T-helper 2 cell treated with Interferon-gamma antibody and Interleukin-4, amounts not matched to agents 100 ng/mL and 5 ng/mL, for 36 hours (primary cell): ENCODE measurements around the gene NHS. TPM values are rescaled to one million over a fixed set of nuclear protein-coding genes. Genes with fewer than 3 reads are reported as not detected.

Experiments used
- intact Hi-C: fragments of 100-400 bp; cut with micrococcal nuclease; formaldehyde crosslinking; loops from one replicate; pipeline ENCODE4 v1.15.1; 2023
- total RNA-seq: library from RNA; stranded (reverse); gene quantifications from 2 replicates; pipeline ENCODE4 v1.2.3, GENCODE V29; 2022

The NHS gene
- total RNA-seq, 1 donor from 2014 or later = 0.70 TPM

GRCh38 chrX:17584248-17584681 is 209.3 kb downstream of the NHS start:
- intact Hi-C loops = no loop called here

GRCh38 chrX:17585006-17585405 is 210.0 kb downstream of the NHS start:
- intact Hi-C loops = no loop called here

- intact Hi-C loops = no loop called here
These were observed 212.4 kb downstream of the NHS start for GRCh38 chrX:17587366-17587765.

GRCh38 chrX:17588303-17588702 is 213.3 kb downstream of the NHS start:
- intact Hi-C loops = no loop called here

DNA sequence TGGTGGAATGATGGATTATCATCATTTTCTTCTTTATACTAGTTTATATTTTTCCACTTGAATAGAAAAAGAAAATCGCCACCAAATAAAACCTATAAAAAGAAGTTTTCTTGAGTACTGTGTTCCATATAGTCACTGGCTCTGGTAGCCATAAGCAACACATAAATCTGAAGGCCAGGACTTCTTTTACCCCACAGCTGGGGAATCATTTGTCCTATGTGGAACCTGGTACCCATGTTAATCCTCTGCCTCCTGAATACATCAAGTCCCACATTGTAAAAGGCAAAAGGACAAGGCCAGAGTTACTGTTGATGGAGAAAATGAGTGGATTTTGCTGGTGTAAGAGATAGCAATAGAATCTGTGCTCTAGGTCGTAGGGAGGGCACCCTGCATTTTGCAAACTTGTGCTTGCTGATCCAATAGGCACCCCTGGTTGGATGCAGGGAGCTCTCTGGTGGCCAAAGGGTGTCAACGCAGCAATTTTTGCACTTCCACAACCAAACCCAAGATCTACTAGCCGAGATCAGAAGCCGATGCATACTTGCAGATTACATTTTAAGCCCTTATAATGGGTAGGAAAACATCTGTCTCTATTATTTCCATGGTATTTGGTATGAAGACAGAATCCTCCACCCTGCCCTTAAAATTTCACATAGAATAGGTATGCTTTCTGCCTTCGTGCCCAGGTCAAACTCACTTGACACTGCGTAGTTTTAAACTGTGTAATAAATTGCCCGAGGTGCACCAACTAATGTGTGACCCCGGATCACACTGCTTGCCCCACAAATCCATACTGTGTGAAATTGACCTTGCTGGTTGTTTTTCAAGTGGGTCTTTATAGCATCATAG is 216.1 kb downstream of the NHS start:
- intact Hi-C loops = loop anchor here (1.0 kb wide), 1 partner anchor 349 kb away; no protein-coding TSS in a partner anchor

DNA sequence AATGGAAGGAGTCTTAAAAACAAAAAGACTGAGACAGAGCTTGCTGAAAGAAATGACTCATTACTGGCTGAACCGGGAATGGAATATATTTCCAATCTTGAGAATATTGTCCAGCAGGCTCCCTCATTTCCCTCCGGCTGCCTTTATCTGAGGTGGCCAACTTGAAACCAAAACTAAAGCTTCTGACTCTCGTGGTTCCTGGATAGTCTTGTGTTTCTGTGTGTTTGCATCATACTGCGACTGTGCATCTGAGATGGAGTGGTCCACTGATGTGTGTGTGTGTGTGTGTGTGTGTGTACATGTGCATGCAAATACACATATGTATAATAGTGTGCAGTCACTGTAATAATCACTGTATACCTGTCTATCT is 216.7 kb downstream of the NHS start:
- intact Hi-C loops = loop anchor here (1.0 kb wide), 1 partner anchor 349 kb away; no protein-coding TSS in a partner anchor

GRCh38 chrX:17592117-17592516 is 217.1 kb downstream of the NHS start:
- intact Hi-C loops = no loop called here

DNA sequence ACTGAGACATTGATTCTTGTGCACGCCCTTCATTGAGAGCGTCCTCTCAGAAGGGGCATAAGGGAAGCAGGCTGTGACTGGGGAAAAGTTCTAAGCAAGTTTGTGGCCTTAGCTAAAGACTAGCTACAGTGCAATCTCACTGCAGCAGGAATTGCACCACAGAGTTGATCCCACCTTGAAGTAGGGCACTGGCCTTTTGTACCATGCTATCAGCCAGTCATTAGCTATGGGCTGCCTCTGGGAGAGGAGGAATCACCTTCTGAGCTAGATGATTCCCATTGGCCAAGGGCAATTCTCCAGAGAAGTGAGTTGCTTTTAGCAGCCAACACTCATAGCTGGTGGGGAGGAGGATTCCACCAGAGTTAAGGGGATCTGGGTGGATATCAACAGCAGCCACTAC is 219.7 kb downstream of the NHS start:
- intact Hi-C loops = no loop called here

- intact Hi-C loops = no loop called here
These were observed 220.5 kb downstream of the NHS start for GRCh38 chrX:17595456-17596035.

GRCh38 chrX:17596061-17596460 is 221.1 kb downstream of the NHS start:
- intact Hi-C loops = no loop called here

DNA sequence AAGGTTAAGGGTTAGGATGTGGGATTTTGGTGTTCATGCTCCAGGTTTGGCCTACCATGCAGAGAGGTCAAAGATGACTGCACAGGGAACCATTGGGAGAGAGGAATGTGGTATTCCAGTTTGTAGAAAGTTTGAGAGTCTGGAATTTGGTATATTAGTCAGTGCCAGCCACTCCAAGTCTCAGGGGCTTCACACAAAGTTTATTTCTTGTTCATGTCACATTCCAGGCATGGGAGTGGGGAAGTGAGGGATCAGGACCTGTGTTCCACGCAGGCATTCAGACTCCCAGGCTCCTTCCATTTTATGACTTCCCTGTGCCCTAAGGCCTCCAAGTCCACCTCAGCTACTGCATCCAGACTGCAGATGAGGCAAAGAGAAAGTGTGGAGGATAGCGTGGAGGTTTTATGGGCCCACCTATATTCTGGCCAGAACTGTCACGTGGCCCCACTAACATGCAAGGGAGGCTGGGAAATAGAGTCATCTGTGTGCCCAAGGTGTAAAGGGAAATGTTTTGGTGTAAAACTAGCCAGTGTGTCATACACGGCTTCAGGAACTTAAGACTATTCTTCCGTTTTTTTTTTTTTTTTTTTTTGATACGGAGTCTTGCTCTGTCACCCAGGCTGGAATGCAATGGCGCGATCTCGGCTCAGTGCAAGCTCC is 221.7 kb downstream of the NHS start:
- intact Hi-C loops = no loop called here

- intact Hi-C loops = no loop called here
These were observed 222.3 kb downstream of the NHS start for GRCh38 chrX:17597327-17597726.

DNA sequence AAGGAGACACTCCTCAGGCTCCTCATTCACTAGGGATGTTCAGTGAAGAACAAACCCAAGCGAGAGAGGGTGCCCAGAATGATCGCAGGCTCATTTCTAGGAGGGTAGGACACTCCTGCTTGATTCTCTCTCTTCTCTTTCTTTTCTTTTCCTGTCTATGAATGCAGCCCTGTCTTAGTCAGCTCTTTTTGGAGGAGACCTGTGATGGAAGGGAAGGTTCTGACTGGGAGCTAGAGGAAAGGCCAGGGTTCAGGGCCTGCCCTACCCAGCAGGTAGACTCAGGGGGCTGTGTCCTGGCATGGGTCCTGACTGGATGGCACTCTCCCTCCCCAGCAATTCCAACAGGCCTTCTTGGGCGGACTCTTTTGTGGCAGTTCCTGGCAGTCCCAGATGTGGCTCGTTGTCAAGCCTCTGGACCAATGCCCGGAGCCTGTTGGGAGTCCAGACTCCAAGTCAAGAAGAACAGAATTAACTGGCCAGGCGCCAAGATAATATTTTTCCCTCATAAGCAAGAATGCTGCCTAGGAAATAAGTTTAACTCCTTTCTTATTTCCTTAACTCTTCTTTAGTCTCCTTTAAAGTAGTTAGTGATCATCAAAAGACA is 222.9 kb downstream of the NHS start:
- intact Hi-C loops = no loop called here

DNA sequence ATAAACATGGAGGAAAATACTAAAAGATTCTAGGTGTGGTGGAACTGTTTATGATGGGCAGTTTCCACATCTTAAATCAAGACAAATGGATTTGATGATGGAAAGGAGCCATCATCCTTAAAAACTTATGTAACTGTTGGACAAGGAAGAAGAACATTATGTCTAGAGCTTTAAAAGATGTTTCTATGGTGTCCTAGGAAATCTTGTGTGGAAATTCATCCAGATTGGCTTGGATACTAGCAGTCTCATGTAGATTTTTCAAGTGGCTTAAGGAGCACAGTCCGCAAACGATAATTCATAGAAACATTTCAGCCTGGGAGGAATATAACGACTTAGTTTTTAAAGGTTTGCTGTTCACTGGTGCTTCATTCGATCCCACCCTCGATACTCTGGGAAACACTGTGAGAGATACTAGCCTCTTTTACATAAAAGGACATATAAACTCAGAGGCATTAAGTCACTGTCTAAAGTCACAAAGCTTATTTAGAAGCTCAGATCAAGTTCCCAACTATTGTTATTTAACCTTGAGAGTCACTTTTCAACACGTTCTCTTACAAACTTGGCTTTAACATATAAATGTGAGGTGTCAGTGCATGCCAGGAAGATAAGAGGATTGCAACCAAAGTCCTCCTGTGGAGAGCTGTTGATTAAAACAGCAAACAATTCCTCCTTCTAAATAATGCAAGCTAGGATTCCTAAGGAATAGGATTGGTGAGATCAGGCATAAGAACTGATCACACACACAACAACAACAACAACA is 226.6 kb downstream of the NHS start:
- intact Hi-C loops = no loop called here

DNA sequence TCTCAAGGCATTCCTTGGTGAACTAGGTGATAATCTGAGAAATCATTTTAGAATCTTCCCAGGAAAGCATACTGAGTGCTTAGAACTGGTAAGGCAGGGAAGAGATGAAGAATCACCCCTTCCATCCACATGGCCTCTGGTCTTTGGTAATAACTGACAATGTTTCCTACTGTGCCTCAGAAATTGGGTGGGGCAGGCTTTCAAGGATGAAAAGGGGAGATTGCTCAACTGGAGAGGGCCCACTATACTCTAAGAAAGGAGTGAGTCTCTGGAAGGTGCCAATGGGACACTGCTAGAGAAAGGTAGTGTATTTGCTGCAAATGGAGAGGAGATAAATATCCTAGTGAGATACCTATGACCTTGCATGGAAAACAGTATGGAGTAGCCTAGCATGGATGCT is 227.2 kb downstream of the NHS start:
- intact Hi-C loops = no loop called here

DNA sequence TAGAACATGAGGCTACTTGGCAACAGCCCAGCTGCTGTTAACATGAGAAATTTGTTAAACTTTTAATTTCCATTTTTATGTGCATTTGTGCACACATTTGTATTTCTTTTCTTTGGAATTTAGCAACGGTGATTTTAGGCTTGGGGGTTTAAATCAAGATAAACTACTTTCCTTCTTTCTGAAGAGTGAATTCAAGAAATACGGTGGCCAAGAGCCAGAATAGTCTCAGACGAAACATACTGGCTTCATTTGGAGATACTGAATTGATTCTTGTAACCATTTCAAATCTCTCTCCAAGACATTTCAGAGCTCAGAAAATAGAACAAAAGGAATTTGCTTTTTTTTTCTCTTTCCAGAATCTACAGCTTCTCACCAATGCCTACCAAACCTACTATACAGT is 228.2 kb downstream of the NHS start:
- intact Hi-C loops = no loop called here

DNA sequence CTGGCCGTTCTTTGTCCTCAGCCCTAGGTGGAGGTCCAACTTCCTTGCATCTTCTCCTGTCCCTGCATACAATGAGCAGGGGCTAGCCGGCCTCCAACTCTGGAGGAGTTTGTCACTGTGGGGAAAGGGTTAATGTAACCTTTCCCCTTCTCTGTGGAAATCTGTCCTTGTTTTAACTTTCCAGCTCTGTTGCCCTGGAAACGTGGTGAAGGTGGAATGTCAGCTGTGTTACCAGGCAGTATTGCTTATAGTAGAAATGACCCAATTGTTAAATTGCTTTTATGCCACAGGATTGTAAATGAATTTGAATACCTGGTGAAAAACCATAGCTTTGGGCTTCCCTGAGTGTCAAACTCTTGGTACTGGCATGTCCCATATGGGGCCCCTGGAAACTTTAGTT is 230.7 kb downstream of the NHS start:
- intact Hi-C loops = no loop called here

DNA sequence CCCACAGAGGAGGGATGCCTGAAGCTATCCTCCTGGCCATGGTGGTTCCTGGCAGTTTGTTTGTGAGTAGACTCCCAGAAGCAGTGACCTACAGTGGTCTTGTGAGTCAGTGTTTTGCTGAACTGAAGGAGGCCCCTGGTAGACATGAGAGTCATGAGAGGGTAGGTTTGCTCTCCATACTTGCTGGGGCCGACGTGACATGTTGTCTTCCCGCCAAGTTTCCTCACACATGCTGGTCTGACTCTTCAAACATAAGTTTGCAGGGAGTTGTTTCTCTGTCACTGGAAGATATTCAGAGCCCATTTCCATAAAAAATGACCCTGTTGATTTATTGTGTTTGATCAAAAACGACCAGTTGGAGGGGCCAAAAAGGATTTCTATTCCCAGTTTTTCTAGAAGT is 231.2 kb downstream of the NHS start:
- intact Hi-C loops = no loop called here

GRCh38 chrX:17608888-17609287 is 233.9 kb downstream of the NHS start:
- intact Hi-C loops = no loop called here

- intact Hi-C loops = no loop called here
These were observed 235.8 kb downstream of the NHS start for GRCh38 chrX:17610788-17611187.

DNA sequence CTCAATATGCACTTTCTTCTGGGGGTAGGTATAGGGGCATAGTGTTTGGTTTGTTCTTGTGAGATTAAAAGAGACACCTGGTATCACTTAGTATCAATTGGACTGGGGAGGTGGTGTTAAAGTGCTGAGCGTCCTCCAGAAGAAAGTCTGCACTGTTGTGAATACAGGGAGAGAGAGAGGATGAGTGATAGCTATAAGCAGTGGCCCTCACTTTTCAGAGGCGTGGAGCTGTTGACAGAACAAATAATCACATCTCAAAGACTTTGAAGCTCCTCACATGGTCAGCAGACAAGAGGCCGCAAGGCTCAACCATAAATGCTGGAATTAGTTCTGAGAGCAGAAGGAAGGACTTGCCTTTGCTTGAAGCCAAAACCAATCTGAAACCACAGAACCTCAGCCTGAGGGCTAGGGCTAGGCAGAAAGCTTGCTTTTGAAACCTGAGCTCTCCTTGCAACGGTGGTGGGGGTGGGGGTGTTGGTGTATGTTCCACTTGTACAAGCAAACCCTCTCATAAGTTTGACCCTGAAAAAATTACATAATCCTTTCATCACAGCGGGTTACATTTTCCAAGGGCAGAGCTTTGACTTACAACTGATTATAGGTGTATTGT is 239.1 kb downstream of the NHS start:
- intact Hi-C loops = no loop called here
